GM12873 (cell line): ENCODE measurements around the gene ETV4.

Experiments
- CTCF ChIP-seq: IDR thresholded peaks from 2 replicates; pipeline ENCODE4 v1.5.1; 2012; ENCODE audit warnings: low read depth, mild to moderate bottlenecking, moderate library complexity, low read length, control low read depth; ENCODE audit not compliant: insufficient read depth; ENCODE audit errors: missing control alignments

ETV4 gene

GRCh38 chr17:43549496-43549895 lies 3.4 kb upstream of the ETV4 start:
- TF ChIP-seq CTCF: no peak

GRCh38 chr17:43548689-43549379 lies 2.7 kb upstream of the ETV4 start:
- TF ChIP-seq CTCF: no peak

GRCh38 chr17:43547659-43548256 lies 1.6 kb upstream of the ETV4 start:
- TF ChIP-seq CTCF: no peak

- TF ChIP-seq CTCF: no peak
Measured at GRCh38 chr17:43547189-43547550, 1.0 kb upstream of the ETV4 start.

- no peak for TF ChIP-seq CTCF
Measured at GRCh38 chr17:43545383-43545632, 832 bp downstream of the ETV4 start.

GRCh38 chr17:43543771-43544575 lies 2.2 kb downstream of the ETV4 start:
- no peak for TF ChIP-seq CTCF

- TF ChIP-seq CTCF: no peak
Measured at GRCh38 chr17:43543300-43543699, 2.8 kb downstream of the ETV4 start.
